Renal pelvis (tissue), 12 donors: ENCODE measurements around the gene GNA15. TPM values are rescaled to one million over a fixed set of nuclear protein-coding genes. Genes with fewer than 3 reads are reported as not detected.
"Not testable (repeated sequence)": the region's sequence is repeated elsewhere in the genome, so short reads cannot be mapped to it uniquely, and the experiment has no call there.

Experiments used
- DNase-seq: peaks from one replicate; pipeline ENCODE4 v3.0.0-alpha.2; 2013
- long read RNA-seq, 16 experiments: transcript quantifications; one replicate each; lab custom pipeline, GENCODE V29; 2026
- polyA plus RNA-seq, 3 donors: library from polyadenylated mRNA; unstranded; fragments of 120-200 nt; gene quantifications; one replicate each; pipeline ENCODE4 v1.2.1, GENCODE V29; 2013; ENCODE audit not compliant: insufficient read length in 3 of 3

GNA15 gene
- 1 to 10 TPM in 2 of 3 donors, under 1 TPM in 1; 0.99 to 1.4 (median 1.0) TPM for polyA plus RNA-seq
- long read RNA-seq, donor 1: 0 reads
- long read RNA-seq, donor 2, partial matches to known transcripts: 0 of 1 reads
- long read RNA-seq, donor 2, other reads (novel, unspliced or antisense): 0 of 1 reads
- long read RNA-seq, donor 3: 0 reads
- long read RNA-seq, donor 4: 0 reads
- long read RNA-seq, donor 5: 0 reads
- long read RNA-seq, donor 6, partial matches to known transcripts: 0 of 1 reads
- long read RNA-seq, donor 6, other reads (novel, unspliced or antisense): 0 of 1 reads
- long read RNA-seq, donor 7: 0 reads
- long read RNA-seq, donor 8: 0 reads
- long read RNA-seq, donor 9: 0 reads
- long read RNA-seq, donor 10: 0 reads
- long read RNA-seq, donor 11: 0 reads
- long read RNA-seq, donor 12: 0 reads
- long read RNA-seq, donor 13, partial matches to known transcripts: 0 of 2 reads
- long read RNA-seq, donor 13, other reads (novel, unspliced or antisense): 0 of 2 reads
- long read RNA-seq, donor 14: 0 reads
- long read RNA-seq, donor 15: 0 reads
- long read RNA-seq, donor 16: 0 reads

- no peak for DNase-seq
These were observed at the start of gene GNA15 for GRCh38 chr19:3135961-3136683. TSS of gene GNA15 (plus strand) at chr19:3136033. CDS start at chr19:3136451, 418 bp downstream.

- no peak for DNase-seq
These were observed 48.1 kb upstream of the GNA15 start for GRCh38 chr19:3087769-3088168.

GRCh38 chr19:3089299-3089855 lies 46.5 kb upstream of the GNA15 start:
- not testable (repeated sequence) for DNase-seq

GRCh38 chr19:3094601-3095440 lies 41.0 kb upstream of the GNA15 start:
- DNase-seq: no peak

GRCh38 chr19:3095441-3096191 lies 40.2 kb upstream of the GNA15 start:
- DNase-seq: no peak

GRCh38 chr19:3096267-3096901 lies 39.4 kb upstream of the GNA15 start:
- DNase-seq: no peak

- DNase-seq: no peak
These were observed 38.9 kb upstream of the GNA15 start for GRCh38 chr19:3096902-3097326.

GRCh38 chr19:3097442-3097871 lies 38.4 kb upstream of the GNA15 start:
- DNase-seq: no peak

- DNase-seq: no peak
These were observed 37.7 kb upstream of the GNA15 start for GRCh38 chr19:3098141-3098514.

- no peak for DNase-seq
These were observed 37.1 kb upstream of the GNA15 start for GRCh38 chr19:3098515-3099346.

GRCh38 chr19:3099347-3100145 lies 36.3 kb upstream of the GNA15 start:
- DNase-seq: no peak

- DNase-seq: no peak
These were observed 35.5 kb upstream of the GNA15 start for GRCh38 chr19:3100331-3100730.

- no peak for DNase-seq
These were observed 34.8 kb upstream of the GNA15 start for GRCh38 chr19:3100747-3101730.

GRCh38 chr19:3102239-3103140 lies 33.3 kb upstream of the GNA15 start:
- no peak for DNase-seq

- DNase-seq: no peak
These were observed 31.2 kb upstream of the GNA15 start for GRCh38 chr19:3104708-3104983.
